PC-3 (cell line): ENCODE results near the gene FYN. TPM values are rescaled to one million over a fixed set of nuclear protein-coding genes. Genes with fewer than 3 reads are reported as not detected.

Experiments used
- ATAC-seq: fragments of 200-7000 bp; cut with Tn5 transposase; 2 replicates; pipeline ENCODE4 v1.9.1; 2020; ENCODE audit warnings: mild to moderate bottlenecking, moderate library complexity
- BruUV-seq: library from RNA; stranded (reverse); fragments of 400-500 nt; replicated peaks from 2 replicates; lab custom pipeline; 2021; lab: Mats Ljungman, UMichigan
- CTCF ChIA-PET: fragments of 300-600 bp; sonication (Branson Sonifier 250); formaldehyde crosslinking; loops from one replicate; lab custom pipeline; 2022; ENCODE audit warnings: antibody characterized with exemption; lab: Charles Lee
- POLR2A ChIA-PET: fragments of 300-600 bp; sonication (Branson Sonifier 250); formaldehyde crosslinking; loops from one replicate; lab custom pipeline; 2022; ENCODE audit warnings: antibody characterized with exemption; ENCODE audit not compliant: unreplicated experiment; lab: Charles Lee
- DNase-seq: peaks from one replicate; pipeline ENCODE4 v3.0.0-alpha.2; 2015
- H2AFZ ChIP-seq: fragments of 300-600 bp; sonication (generic); 2 replicates; pipeline ENCODE4 v1.6.0; 2016; ENCODE audit warnings: antibody characterized with exemption, low read length
- H3F3A ChIP-seq: fragments of 300-600 bp; sonication (generic); one replicate; pipeline ENCODE4 v1.6.0; 2017; ENCODE audit warnings: antibody characterized with exemption, low read length, control low read depth, mild to moderate bottlenecking; ENCODE audit not compliant: unreplicated experiment
- H3K27ac ChIP-seq: fragments of 300-600 bp; sonication (generic); 2 replicates; pipeline ENCODE4 v1.5.1; 2016; ENCODE audit warnings: mild to moderate bottlenecking, low read length
- H3K27me3 ChIP-seq: fragments of 300-600 bp; sonication (generic); 2 replicates; pipeline ENCODE4 v1.6.1; 2016; ENCODE audit warnings: low read length, mixed read lengths
- H3K36me3 ChIP-seq: fragments of 300-600 bp; sonication (generic); 2 replicates; pipeline ENCODE4 v1.6.1; 2016; ENCODE audit warnings: low read depth, mixed run types, low read length, mixed read lengths
- H3K4me1 ChIP-seq: fragments of 300-600 bp; sonication (generic); 2 replicates; pipeline ENCODE4 v1.5.1; 2016; ENCODE audit warnings: low read length; ENCODE audit not compliant: insufficient read depth
- H3K4me2 ChIP-seq: fragments of 300-600 bp; sonication (generic); 2 replicates; pipeline ENCODE4 v1.6.0; 2016; ENCODE audit warnings: low read length
- H3K4me3 ChIP-seq: fragments of 300-600 bp; sonication (generic); 2 replicates; pipeline ENCODE4 v1.5.1; 2016; ENCODE audit warnings: mild to moderate bottlenecking, low read length, mixed read lengths
- H3K79me2 ChIP-seq: fragments of 300-600 bp; sonication (generic); 2 replicates; pipeline ENCODE4 v1.6.1; 2017; ENCODE audit warnings: low read length, mixed read lengths
- H3K9ac ChIP-seq: fragments of 300-600 bp; sonication (generic); 2 replicates; pipeline ENCODE4 v1.6.0; 2016; ENCODE audit warnings: mild to moderate bottlenecking, low read length
- H3K9me2 ChIP-seq: fragments of 300-600 bp; sonication (generic); replicated peaks from 2 replicates; pipeline ENCODE4 v1.6.1; 2016; ENCODE audit warnings: mixed run types, low read length, mixed read lengths
- H3K9me3 ChIP-seq: fragments of 300-600 bp; sonication (generic); 2 replicates; pipeline ENCODE4 v1.6.1; 2016; ENCODE audit warnings: low read length, mixed read lengths
- H4K20me1 ChIP-seq: fragments of 300-600 bp; sonication (generic); 2 replicates; pipeline ENCODE4 v1.6.1; 2016; ENCODE audit warnings: low read length, mixed read lengths
- EZH2 ChIP-seq: fragments of 300-600 bp; sonication (generic); IDR thresholded peaks from one replicate; pipeline ENCODE4 v1.6.1; 2017; ENCODE audit warnings: antibody characterized with exemption, mild to moderate bottlenecking, low read length; ENCODE audit not compliant: unreplicated experiment
- EZH2phosphoT487 ChIP-seq: fragments of 300-600 bp; sonication (generic); IDR thresholded peaks from 2 replicates; pipeline ENCODE4 v1.6.1; 2018; ENCODE audit warnings: mild to moderate bottlenecking, antibody characterized with exemption, low read length, borderline replicate concordance
- intact Hi-C: fragments of 100-400 bp; cut with micrococcal nuclease; formaldehyde crosslinking; loops from 2 replicates; pipeline ENCODE4 v1.9.0; 2023
- total RNA-seq: library from RNA; depleted of rRNA; stranded (reverse); fragments of >200 nt; gene quantifications from 2 replicates; pipeline ENCODE4 v1.2.3, GENCODE V29; 2014
- TF ChIP-seq, protein P1 (sequence below): fragments of 300-600 bp; sonication (generic); conservative IDR thresholded peaks from 2 replicates; pipeline ENCODE4 v1.5.1; 2017; ENCODE audit warnings: antibody characterized with exemption, low read depth, mild to moderate bottlenecking, low read length

Gene FYN
- total RNA-seq, 1 experiment from 2014 or later, result 27.6 TPM

GRCh38 chr6:111718990-111719389 is 154.3 kb downstream of the FYN start:
- no peaks in the 10 kb centered on the region for H3K36me3 ChIP-seq
- H3K9me2 ChIP-seq, result no peaks in the 10 kb centered on the region
- no peaks in the 10 kb centered on the region for H3K9me3 ChIP-seq
- BruUV-seq, result no TSS peak
- H3K27me3 ChIP-seq, result no peaks in the 10 kb centered on the region
- ATAC-seq (no peak), DNase-seq (no peak)
- no peak overlapping the region for H3K9ac ChIP-seq
- H3K4me3 ChIP-seq, result no peak overlapping the region
- no peak overlapping the region for H3K4me2 ChIP-seq
- intact Hi-C loops, result no loop called here
- H4K20me1 ChIP-seq, result no peaks in the 10 kb centered on the region
- no peaks in the 10 kb centered on the region for H3F3A ChIP-seq
- H3K27ac ChIP-seq, result no peak overlapping the region
- H2AFZ ChIP-seq, result no peak overlapping the region
- POLR2A ChIA-PET, result no interaction called here
- no peaks in the 10 kb centered on the region for H3K79me2 ChIP-seq
- TF ChIP-seq, protein P1, sequence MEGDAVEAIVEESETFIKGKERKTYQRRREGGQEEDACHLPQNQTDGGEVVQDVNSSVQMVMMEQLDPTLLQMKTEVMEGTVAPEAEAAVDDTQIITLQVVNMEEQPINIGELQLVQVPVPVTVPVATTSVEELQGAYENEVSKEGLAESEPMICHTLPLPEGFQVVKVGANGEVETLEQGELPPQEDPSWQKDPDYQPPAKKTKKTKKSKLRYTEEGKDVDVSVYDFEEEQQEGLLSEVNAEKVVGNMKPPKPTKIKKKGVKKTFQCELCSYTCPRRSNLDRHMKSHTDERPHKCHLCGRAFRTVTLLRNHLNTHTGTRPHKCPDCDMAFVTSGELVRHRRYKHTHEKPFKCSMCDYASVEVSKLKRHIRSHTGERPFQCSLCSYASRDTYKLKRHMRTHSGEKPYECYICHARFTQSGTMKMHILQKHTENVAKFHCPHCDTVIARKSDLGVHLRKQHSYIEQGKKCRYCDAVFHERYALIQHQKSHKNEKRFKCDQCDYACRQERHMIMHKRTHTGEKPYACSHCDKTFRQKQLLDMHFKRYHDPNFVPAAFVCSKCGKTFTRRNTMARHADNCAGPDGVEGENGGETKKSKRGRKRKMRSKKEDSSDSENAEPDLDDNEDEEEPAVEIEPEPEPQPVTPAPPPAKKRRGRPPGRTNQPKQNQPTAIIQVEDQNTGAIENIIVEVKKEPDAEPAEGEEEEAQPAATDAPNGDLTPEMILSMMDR, result no peak
- CTCF ChIA-PET, result no interaction called here
- no peaks in the 10 kb centered on the region for H3K4me1 ChIP-seq

GRCh38 chr6:111718326-111718725 is 154.9 kb downstream of the FYN start:
- H2AFZ ChIP-seq, result no peak overlapping the region
- CTCF ChIA-PET, result no interaction called here

DNA sequence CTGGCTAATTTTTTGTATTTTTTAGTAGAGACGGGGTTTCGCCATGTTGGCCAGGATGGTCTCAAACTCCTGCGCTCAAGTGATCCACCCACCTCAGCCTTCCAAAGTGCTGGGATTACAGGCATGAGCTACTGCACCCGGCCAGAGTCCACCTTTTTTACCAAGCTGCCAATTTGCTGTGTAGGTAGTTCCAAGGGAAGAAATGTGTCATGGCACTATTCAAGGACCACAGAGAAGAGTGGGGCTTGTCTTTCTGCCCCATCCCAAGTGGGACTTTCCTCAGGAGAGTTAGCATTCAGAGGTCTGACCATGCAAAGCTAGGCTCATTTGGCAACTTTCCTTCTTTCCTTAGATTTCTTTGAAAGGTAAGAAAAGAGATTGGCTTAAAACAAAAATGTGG is 155.6 kb downstream of the FYN start:
- ChIA-PET CTCF (no interaction called here), POLR2A (no interaction called here)
- Histone ChIP-seq H4K20me1 (no peaks in the 10 kb centered on the region), H3K4me2 (no peak overlapping the region), H3K4me3 (no peak overlapping the region), H2AFZ (no peak overlapping the region), H3K9ac (no peak overlapping the region), H3K27ac (no peak overlapping the region), H3K9me2 (no peaks in the 10 kb centered on the region), H3F3A (no peaks in the 10 kb centered on the region), H3K36me3 (no peaks in the 10 kb centered on the region), H3K27me3 (no peaks in the 10 kb centered on the region), H3K79me2 (no peaks in the 10 kb centered on the region), H3K9me3 (no peaks in the 10 kb centered on the region), H3K4me1 (no peaks in the 10 kb centered on the region)
- intact Hi-C loops, result no loop called here
- DNase-seq (no peak), ATAC-seq (no peak)
- TF ChIP-seq EZH2phosphoT487 (no peak), EZH2 (no peak)
- TF ChIP-seq, protein P1, result no peak
- no TSS peak for BruUV-seq

More at GRCh38 chr6:111718326-111718725, 154.9 kb downstream of the FYN start:
- Histone ChIP-seq H3K9ac (no peak overlapping the region), H3K4me2 (no peak overlapping the region), H3K4me3 (no peak overlapping the region), H3K79me2 (no peaks in the 10 kb centered on the region), H3K9me3 (no peaks in the 10 kb centered on the region), H3K27me3 (no peaks in the 10 kb centered on the region), H4K20me1 (no peaks in the 10 kb centered on the region), H3K27ac (no peak overlapping the region), H3F3A (no peaks in the 10 kb centered on the region), H3K4me1 (no peaks in the 10 kb centered on the region), H3K36me3 (no peaks in the 10 kb centered on the region), H3K9me2 (no peaks in the 10 kb centered on the region)
- BruUV-seq, result no TSS peak
- no peak for TF ChIP-seq EZH2phosphoT487
- TF ChIP-seq EZH2, result no peak
- TF ChIP-seq, protein P1, result no peak
- POLR2A ChIA-PET, result no interaction called here
- ATAC-seq (no peak), DNase-seq (no peak)
- intact Hi-C loops, result no loop called here
